BJ (cell line): ENCODE data around the gene TNXB. TPM values are rescaled to one million over a fixed set of nuclear protein-coding genes. Genes with fewer than 3 reads are reported as not detected.
A peak's percentile ranks its signal among the peaks of the same experiment; 100 is the strongest.

Experiments
- CTCF ChIA-PET: fragments of 350-600 bp; formaldehyde crosslinking; extraction: SDS; loops from one replicate; lab custom pipeline; 2021; ENCODE audit warnings: antibody characterized with exemption, inconsistent platforms; lab: Yijun Ruan, JAX
- POLR2A ChIA-PET: fragments of 300-600 bp; sonication (Branson Sonifier 250); formaldehyde crosslinking; extraction: SDS; loops from one replicate; lab custom pipeline; 2021; ENCODE audit warnings: antibody characterized with exemption; lab: Charles Lee
- DNase-seq: peaks from one replicate; pipeline ENCODE4 v3.0.0-alpha.2; 2011; ENCODE audit warnings: low read depth
- H3K27me3 ChIP-seq: 2 replicates; pipeline ENCODE4 v1.6.0; 2011; ENCODE audit warnings: low read length; ENCODE audit not compliant: control insufficient read depth, insufficient read depth
- H3K36me3 ChIP-seq: 2 replicates; pipeline ENCODE4 v1.5.1; 2011; ENCODE audit warnings: low read length; ENCODE audit not compliant: control insufficient read depth, insufficient read depth
- H3K4me3 ChIP-seq: 2 replicates; pipeline ENCODE4 v1.5.1; 2011; ENCODE audit warnings: low read depth, mild to moderate bottlenecking, control low read depth, low read length
- CTCF ChIP-seq: IDR thresholded peaks from 2 replicates; pipeline ENCODE4 v1.5.1; 2011; ENCODE audit warnings: low read depth, mild to moderate bottlenecking, control low read depth, inconsistent platforms, low read length, moderate library complexity; ENCODE audit not compliant: insufficient read depth
- polyA plus RNA-seq: library from polyadenylated mRNA; depleted of rRNA; stranded (reverse); fragments of >200 nt; gene quantifications from 2 replicates; pipeline ENCODE4 v1.2.3, GENCODE V29; 2011

TNXB gene
- polyA plus RNA-seq, 1 experiment: 0.60 TPM

- ChIA-PET CTCF (interaction anchor here (0.6 to 4.8 kb wide), 21 partner anchors 9 to 736 kb away, joined by 3 to 30 read pairs (median 5); partner anchors contain the start of gene EGFL8), POLR2A (no interaction called here)
- Histone ChIP-seq H3K36me3 (no peaks in the 10 kb centered on the region), H3K27me3 (peaks cover 2% of the 10 kb centered on the region), H3K4me3 (no peak overlapping the region)
- DNase-seq: no peak
- peak; percentile 87 for TF ChIP-seq CTCF
Measured at GRCh38 chr6:32047855-32048766, 61.0 kb downstream of the TNXB start.

GRCh38 chr6:32047539-32047854, 61.6 kb downstream of the TNXB start:
- Histone ChIP-seq H3K4me3 (no peak overlapping the region), H3K27me3 (peaks cover 1% of the 10 kb centered on the region), H3K36me3 (no peaks in the 10 kb centered on the region)
- no peak for TF ChIP-seq CTCF
- ChIA-PET POLR2A (no interaction called here), CTCF (interaction anchor here (0.6 to 4.8 kb wide), 20 partner anchors 9 to 737 kb away, joined by 3 to 30 read pairs (median 5); partner anchors contain the start of gene EGFL8)
- no peak for DNase-seq

- ChIA-PET POLR2A (no interaction called here), CTCF (interaction anchor here (0.9 to 4.8 kb wide), 16 partner anchors 8 to 153 kb away, joined by 3 to 30 read pairs (median 5); partner anchors contain the start of gene EGFL8)
- DNase-seq: no peak
- no peak for TF ChIP-seq CTCF
- no peak overlapping the region for H3K4me3 ChIP-seq
- H3K27me3 ChIP-seq: no peaks in the 10 kb centered on the region
- no peaks in the 10 kb centered on the region for H3K36me3 ChIP-seq
Measured at GRCh38 chr6:32047084-32047478, 62.1 kb downstream of the TNXB start.

GRCh38 chr6:32046450-32047083, 62.6 kb downstream of the TNXB start:
- no peak for TF ChIP-seq CTCF
- POLR2A ChIA-PET: no interaction called here

More at GRCh38 chr6:32046450-32047083, 62.6 kb downstream of the TNXB start:
- CTCF ChIA-PET: interaction anchor here (0.6 to 4.8 kb wide), 12 partner anchors 12 to 198 kb away, joined by 3 to 30 read pairs (median 4); partner anchors contain the start of gene EGFL8
- DNase-seq: no peak
- Histone ChIP-seq H3K36me3 (no peaks in the 10 kb centered on the region), H3K4me3 (no peak overlapping the region), H3K27me3 (no peaks in the 10 kb centered on the region)
